GM19025 (cell line): ENCODE measurements around the gene DUSP10.

ENCODE experiments used
- ATAC-seq: cut with Tn5 transposase; IDR thresholded peaks from one replicate; pipeline ENCODE4 v1.9.1; 2021; ENCODE audit warnings: mild to moderate bottlenecking, low read depth, moderate library complexity; ENCODE audit not compliant: unreplicated experiment

The DUSP10 gene

GRCh38 chr1:221664253-221664652 is 77.6 kb downstream of the DUSP10 start:
- ATAC-seq = no peak

GRCh38 chr1:221663321-221663720 is 78.6 kb downstream of the DUSP10 start:
- ATAC-seq = no peak

GRCh38 chr1:221655766-221656305 is 86.1 kb downstream of the DUSP10 start:
- no peak for ATAC-seq
